HG03520 (cell line): ENCODE data around the gene RALGAPB.

Experiments
- ATAC-seq: cut with Tn5 transposase; IDR thresholded peaks from one replicate; pipeline ENCODE4 v1.9.1; 2021; ENCODE audit warnings: mild to moderate bottlenecking, moderate library complexity; ENCODE audit not compliant: unreplicated experiment

RALGAPB gene

DNA sequence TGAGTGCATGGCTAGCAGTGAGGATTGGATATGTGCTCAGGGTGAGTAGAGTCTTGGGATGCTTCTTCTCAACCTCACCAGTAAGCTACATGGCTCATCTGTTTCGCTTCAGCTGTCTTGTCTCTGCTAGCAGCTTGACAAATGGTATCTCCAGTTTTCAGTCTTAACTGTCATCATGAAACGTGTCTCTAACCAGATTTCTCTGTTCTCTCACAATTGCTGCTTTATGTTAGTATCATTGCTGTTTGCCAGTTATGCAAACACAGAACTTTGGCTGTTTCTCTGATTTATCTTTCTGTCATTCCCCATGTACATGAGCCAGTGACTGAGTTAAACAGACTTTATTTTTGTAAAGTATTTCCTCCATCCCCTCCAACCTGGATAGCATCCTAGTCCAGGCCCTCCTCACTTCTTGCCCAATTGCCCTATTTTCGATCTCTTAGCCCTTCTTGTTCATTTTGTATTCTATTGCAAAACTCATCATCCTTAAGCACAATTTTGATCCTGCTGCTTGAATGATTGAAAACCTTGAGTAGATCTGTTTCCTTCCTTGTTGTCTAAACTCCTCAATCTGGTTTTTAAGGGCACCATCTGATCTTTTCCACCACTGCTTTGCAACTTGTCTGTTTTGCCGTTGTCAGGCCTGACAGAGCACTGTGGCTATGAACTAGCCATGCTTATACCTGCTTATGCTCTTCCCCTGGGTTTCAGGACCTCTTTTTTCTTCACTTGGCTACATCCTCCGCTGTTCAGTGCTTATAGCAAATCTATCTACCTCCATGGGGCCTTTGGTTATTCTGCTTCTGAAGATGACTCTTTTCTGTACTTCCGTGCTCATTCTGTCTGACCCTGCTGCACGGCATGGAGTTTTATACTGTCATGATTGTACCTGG is 70.6 kb downstream of the RALGAPB start:
- no peak for ATAC-seq

- no peak for ATAC-seq
Observed at GRCh38 chr20:38545771-38546170, 73.1 kb downstream of the RALGAPB start.

GRCh38 chr20:38547288-38548085 is 74.8 kb downstream of the RALGAPB start:
- ATAC-seq = no peak

- ATAC-seq = no peak
Observed at GRCh38 chr20:38548356-38549083, 75.9 kb downstream of the RALGAPB start.

GRCh38 chr20:38550274-38550673 is 77.6 kb downstream of the RALGAPB start:
- ATAC-seq = no peak

DNA sequence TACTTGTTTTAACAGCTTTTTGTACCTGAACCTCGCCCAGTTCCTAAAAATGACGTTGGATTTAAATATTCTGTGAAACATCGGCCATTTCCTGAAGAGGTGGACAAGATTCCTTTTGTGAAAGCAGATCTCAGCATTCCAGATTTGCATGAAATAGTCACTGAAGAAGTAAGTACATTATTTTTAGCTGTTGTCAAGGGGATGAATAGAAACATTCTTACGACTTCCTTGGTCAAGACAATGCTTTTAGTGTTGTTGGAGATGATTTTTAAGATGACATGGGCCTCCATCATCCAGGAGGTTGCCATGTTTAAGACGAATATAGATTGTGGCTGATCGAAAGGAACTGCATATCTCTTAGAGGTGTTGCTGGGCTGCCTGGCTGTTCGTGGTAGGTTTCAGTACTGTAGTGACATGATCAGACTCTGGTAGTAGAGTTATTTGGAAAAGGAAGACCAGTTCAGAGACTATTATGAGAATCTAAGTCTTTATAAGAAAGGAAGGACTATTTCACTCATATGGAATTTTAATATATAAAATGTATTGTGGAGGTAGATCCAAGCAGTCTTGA is 78.5 kb downstream of the RALGAPB start:
- ATAC-seq = no peak

DNA sequence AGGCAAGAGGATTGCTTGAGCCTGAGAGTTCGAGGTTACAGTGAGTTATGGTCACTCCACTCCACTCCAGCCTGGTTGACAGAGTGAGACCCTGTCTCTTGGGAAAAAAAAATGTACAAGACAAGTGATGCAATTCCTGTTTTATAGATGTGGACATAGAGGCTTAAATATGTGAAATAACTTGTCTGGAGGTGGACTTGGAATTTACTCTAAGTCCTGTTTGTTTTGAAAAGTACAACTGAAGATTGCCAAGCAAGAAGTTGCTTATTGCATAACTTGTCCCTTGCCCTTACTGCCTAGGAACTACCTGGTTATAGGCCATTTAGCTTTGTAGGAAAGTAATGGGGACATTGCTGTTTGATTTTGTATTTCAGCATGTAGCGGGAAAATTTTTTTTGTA is 82.3 kb downstream of the RALGAPB start:
- ATAC-seq = no peak

- ATAC-seq = no peak
Observed at GRCh38 chr20:38555395-38555794, 82.8 kb downstream of the RALGAPB start.

DNA sequence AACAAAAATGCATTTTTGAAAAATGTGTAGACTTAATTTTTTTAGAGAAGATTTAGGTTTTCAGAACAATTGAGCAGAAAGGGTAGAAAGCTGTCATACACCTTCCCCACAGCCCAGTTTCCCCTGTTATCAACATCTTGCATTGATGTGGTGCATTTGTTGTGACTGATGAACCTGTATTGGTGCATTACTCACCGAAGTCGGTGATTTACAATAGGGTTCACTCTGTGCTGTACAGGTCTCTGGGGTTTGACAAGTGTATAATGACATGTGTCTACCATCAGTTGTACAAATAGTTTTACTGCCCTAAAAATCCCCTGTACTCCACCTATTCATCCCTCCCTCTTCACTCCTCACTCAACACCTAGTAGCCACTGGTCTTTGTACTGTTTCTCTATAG is 84.5 kb downstream of the RALGAPB start:
- no peak for ATAC-seq

DNA sequence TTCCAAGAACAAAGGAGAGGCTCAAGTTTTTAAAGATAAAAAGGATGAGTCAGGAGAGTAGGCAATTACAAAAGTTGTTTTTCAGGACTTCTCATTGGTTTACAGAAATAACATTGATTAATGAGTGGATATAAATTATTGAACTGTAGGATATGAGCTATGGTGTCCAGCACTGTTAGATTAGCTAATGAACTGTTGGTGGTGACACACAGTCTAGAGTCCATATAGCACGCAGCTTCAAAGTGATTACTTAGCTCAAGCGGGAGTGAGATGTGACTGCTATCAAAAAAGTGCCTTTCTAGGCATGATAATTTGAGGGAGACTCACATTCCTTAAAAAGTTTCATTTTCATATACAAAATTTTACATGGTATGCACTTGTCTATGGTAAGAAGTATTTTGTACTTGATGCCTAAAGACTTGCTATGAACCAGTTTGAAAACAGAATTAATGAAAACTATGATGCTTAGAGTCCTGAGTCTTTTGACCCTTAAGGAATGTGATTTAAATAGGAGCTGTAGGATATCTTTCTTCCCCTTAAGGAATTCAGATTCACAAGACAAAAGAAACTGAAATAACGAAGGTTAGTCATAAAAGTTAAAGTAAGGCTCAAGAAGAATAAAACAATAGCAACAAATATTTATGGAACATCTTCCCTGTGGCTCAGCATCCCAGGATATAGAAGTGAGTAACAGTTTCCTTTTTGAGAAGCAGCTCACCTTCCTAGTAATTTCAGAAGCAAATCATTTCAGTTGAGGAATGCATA is 86.1 kb downstream of the RALGAPB start:
- no peak for ATAC-seq

- ATAC-seq = no peak
Observed at GRCh38 chr20:38559764-38560163, 87.1 kb downstream of the RALGAPB start.

DNA sequence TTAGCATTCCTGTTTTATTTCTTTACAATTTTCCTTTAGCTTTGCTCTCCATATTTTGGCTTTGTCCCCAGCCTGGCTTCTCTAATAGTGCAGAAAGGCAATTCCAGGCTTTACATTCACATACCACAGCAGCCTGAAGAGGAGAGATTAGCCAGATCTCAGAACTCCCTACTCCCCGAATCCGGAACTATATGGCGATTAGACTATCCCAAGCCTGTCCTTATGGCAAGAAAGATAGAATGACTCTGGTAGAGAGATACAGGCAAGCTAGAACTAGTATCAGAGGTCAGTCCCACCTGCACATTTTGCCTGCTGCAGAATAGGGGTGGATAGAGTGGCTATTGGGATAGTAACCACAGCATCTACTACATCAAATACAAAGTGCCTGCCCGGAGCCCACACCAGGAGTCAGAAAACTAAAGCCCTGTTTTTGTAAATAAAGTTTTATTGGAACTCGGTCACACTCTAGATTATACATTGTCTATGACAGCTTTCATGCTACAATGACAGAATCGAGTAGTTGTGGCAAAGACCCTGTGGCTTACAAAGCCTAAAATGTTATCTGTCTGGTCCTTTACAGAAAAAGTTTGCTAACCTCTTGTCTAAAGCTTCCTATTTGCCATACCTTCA is 91.3 kb downstream of the RALGAPB start:
- no peak for ATAC-seq

- ATAC-seq = no peak
Observed at GRCh38 chr20:38564680-38565079, 92.0 kb downstream of the RALGAPB start.

- ATAC-seq = no peak
Observed at GRCh38 chr20:38566036-38566598, 93.5 kb downstream of the RALGAPB start.

- ATAC-seq = no peak
Observed at GRCh38 chr20:38569747-38570525, 97.3 kb downstream of the RALGAPB start.

GRCh38 chr20:38573413-38573812 is 100.8 kb downstream of the RALGAPB start:
- no peak for ATAC-seq

- no peak for ATAC-seq
Observed at GRCh38 chr20:38579219-38579910, 106.7 kb downstream of the RALGAPB start.

DNA sequence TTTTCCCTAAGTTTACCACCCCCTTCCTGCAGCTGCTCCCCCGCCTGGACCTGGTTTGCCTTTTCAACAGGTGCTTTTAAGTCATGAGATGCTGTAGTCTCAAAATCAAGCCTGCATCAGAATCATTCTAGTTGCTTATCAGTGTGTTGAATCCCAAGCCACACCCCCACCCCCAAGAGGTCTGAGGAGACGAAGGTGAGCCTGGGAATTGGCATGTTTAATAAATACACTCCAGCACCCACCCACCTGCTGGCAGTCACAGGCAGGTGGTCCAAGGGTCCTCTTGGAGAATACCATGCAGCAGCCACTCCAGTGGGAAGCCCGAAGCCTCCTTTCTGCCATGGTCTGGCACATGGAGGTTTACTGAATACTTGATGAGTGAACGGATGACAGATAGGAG is 107.3 kb downstream of the RALGAPB start:
- no peak for ATAC-seq
